HUES6 (cell line): ENCODE measurements around the gene CH25H.

ENCODE experiments used
- H3K27ac ChIP-seq: 2 replicates; pipeline ENCODE4 v1.7.0; 2013; ENCODE audit warnings: low read depth, mild to moderate bottlenecking, low read length, inconsistent platforms
- H3K27me3 ChIP-seq: 2 replicates; pipeline ENCODE4 v1.6.1; 2013; ENCODE audit warnings: low read length; ENCODE audit not compliant: control insufficient read depth, insufficient read depth
- H3K36me3 ChIP-seq: 2 replicates; pipeline ENCODE4 v1.6.1; 2013; ENCODE audit warnings: low read length; ENCODE audit not compliant: control insufficient read depth, insufficient read depth
- H3K4me1 ChIP-seq: 2 replicates; pipeline ENCODE4 v1.6.1; 2013; ENCODE audit warnings: low read length; ENCODE audit not compliant: control insufficient read depth, insufficient read depth
- H3K4me3 ChIP-seq: 2 replicates; pipeline ENCODE4 v1.5.1; 2013; ENCODE audit warnings: low read depth, low read length
- H3K9ac ChIP-seq: one replicate; pipeline ENCODE4 v1.6.1; 2013; ENCODE audit warnings: mild to moderate bottlenecking, low read length
- H3K9me3 ChIP-seq: 2 replicates; pipeline ENCODE4 v1.6.1; 2013; ENCODE audit warnings: low read depth, low read length; ENCODE audit not compliant: control insufficient read depth, insufficient read depth

The CH25H gene

DNA sequence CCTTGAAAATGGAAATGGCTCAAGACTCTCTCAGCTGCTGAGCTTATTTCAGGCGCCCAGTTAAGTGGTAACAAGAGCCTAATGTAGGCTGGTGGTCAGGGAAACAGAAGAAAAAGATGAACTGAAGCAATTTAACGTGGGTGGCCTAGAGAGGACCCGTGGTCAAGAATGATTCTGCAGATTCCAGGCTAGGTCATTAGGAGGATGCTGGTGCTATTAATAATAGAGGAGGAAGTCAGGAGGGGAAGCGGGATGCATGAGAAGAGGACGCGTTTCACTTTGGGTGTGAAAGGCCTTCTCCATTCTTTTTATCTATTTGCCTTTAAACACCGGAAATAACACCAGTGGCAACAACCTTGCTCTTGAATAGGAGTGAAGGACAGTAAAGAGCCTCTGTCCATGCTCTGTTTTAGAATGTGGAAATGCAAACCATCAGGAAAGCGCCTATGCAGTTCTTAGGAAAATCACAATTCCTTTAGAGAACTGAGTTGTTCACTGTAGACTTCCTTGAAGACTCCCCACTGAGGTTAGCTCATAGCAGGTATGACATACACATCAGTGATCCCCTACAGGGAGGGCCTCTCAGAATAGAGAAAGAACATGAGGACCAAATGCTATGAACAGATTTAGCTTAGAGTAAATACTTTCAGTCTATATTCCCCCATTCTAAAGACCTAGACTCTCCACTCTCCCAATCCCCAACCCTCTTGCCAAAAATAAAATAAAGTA is 35.9 kb upstream of the CH25H start:
- Histone ChIP-seq H3K9ac (no peak overlapping the region), H3K4me3 (no peak overlapping the region), H3K27me3 (no peaks in the 10 kb centered on the region), H3K4me1 (peaks cover 27% of the 10 kb centered on the region), H3K36me3 (no peaks in the 10 kb centered on the region), H3K9me3 (no peaks in the 10 kb centered on the region), H3K27ac (no peak overlapping the region)

DNA sequence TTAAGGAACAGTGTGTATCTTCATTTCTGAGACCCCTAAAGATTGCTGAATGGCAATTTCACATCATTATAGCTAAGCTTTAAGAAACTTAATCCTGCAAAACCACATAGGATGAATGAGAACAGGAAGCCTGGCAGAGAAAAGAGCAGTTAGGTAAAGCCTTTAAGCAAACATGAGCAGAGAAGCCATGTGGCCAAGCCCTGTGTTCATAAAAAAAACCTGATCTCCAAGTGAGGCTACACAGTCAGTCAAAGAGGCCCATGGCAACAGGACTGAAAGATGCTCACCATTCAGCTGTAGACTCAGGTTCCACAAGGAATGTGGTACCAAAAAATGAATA is 35.2 kb upstream of the CH25H start:
- Histone ChIP-seq H3K27me3 (no peaks in the 10 kb centered on the region), H3K4me1 (peaks cover 27% of the 10 kb centered on the region), H3K9me3 (no peaks in the 10 kb centered on the region), H3K9ac (no peak overlapping the region), H3K4me3 (no peak overlapping the region), H3K36me3 (no peaks in the 10 kb centered on the region), H3K27ac (no peak overlapping the region)

DNA sequence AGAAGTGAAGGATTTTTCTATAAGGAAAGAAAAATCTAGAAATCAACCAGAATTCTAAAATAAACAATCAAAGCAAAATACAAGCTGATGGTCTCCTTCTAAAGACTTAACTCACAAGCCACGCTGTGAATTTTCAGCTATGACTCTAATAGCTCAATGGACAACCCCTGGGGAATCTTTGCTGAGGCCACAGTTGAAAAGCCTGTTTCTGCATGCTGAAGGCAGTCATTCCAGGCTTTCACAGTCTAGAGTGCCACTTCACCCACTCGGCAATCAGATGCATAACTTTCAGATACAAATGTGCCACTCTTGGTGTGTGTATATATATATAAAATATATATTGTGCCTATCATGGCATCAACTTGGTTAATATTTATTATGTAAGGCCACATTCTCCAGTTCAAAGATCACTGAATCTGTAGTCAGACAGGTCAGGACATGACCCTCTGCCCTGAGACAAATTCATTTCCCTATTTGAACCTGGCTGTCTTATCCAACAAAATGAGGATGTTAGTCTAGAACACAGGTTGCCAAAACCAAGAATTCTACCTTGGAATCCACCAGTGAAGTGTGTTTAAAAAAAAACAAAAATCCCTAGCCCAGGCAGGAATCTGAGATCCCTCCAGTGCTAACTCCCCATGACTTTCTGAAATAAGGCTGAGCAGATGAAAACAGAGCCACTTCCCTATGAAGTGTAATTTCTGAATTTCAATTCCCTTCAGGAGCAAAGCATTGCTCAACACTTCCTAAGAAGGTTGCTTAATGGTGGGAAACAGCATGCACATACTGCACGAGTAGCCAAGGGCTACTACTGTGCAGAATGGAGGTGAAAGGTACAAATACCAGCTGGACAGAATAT is 34.6 kb upstream of the CH25H start:
- no peaks in the 10 kb centered on the region for H3K36me3 ChIP-seq
- peaks cover 27% of the 10 kb centered on the region for H3K4me1 ChIP-seq
- no peak overlapping the region for H3K9ac ChIP-seq
- no peak overlapping the region for H3K27ac ChIP-seq
- no peaks in the 10 kb centered on the region for H3K9me3 ChIP-seq
- no peak overlapping the region for H3K4me3 ChIP-seq
- H3K27me3 ChIP-seq = no peaks in the 10 kb centered on the region

DNA sequence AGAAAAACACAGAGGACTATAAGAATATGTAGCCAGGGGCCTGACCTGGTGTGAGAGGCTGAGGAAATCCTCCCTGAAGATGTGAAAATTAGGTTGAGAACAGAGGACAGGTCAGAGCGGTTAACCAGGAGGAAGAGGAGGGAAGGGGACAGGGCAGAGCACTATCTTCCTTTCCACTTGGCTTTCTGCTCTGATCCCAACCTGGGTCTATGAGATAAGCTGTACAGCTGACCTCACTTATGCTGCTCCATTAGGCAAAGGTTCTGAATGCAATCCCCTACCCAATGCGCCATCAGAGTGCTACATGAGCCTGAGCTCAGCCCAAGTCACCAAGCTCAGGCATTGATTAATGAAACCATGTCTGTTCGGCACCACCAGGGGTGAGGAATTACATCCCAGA is 33.9 kb upstream of the CH25H start:
- Histone ChIP-seq H3K4me3 (no peak overlapping the region), H3K9me3 (no peaks in the 10 kb centered on the region), H3K27ac (no peak overlapping the region), H3K27me3 (no peaks in the 10 kb centered on the region), H3K9ac (no peak overlapping the region), H3K4me1 (peaks cover 26% of the 10 kb centered on the region), H3K36me3 (no peaks in the 10 kb centered on the region)

DNA sequence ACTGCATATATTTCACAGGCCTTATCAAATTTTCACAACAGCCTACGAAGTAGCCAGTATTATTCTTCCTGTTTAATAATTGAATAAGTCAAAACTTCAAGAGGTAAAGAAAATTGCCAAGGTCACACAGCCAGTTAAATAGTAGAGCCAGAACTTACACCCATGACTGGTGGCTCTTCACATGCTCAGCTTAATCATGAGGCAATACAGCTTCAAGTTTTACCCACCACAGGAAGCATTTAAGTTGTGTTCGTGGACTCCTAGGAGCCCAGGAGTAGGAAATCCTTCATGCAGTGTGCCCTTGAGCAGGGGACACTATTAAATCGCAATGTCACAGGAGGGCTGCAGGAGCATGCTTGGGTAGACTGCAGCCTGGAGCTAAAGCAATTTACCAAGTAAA is 33.4 kb upstream of the CH25H start:
- Histone ChIP-seq H3K4me1 (peaks cover 21% of the 10 kb centered on the region), H3K9me3 (no peaks in the 10 kb centered on the region), H3K9ac (no peak overlapping the region), H3K4me3 (no peak overlapping the region), H3K36me3 (no peaks in the 10 kb centered on the region), H3K27me3 (no peaks in the 10 kb centered on the region), H3K27ac (no peak overlapping the region)

DNA sequence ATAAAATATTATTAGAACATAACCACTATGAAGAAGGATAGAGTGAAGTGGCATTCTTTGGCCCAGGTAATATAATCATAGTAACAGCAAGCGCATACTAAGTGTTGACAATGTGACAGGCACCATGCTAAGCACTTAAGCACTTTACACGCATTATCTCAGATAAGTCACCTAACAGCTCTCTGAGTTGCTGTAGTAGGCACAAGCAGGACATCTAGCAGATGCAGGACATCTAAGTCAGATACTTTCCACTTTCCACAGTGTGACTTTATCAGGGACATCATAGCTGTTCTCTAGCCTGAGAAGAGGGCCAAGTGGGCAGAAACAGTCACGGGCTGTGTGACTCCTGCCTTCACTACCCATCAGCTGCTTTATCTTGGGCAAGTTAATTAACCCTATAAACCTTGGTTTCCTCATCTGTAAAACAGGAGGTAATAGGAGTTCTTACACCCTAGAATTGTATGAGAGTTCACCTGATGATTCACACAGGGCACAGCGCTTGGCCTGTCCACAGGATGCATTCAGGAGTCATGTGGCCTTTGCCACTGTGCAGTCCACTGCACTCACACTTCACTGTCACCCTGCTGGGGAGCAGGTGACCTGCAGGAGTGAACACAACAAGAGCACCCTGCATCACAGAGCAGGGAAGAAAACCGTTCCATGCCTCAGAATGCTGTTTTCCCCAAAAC is 32.0 kb upstream of the CH25H start:
- H3K9ac ChIP-seq = no peak overlapping the region
- H3K4me1 ChIP-seq = peaks cover 19% of the 10 kb centered on the region
- no peaks in the 10 kb centered on the region for H3K9me3 ChIP-seq
- H3K27ac ChIP-seq = no peak overlapping the region
- no peak overlapping the region for H3K4me3 ChIP-seq
- H3K27me3 ChIP-seq = no peaks in the 10 kb centered on the region
- H3K36me3 ChIP-seq = no peaks in the 10 kb centered on the region

DNA sequence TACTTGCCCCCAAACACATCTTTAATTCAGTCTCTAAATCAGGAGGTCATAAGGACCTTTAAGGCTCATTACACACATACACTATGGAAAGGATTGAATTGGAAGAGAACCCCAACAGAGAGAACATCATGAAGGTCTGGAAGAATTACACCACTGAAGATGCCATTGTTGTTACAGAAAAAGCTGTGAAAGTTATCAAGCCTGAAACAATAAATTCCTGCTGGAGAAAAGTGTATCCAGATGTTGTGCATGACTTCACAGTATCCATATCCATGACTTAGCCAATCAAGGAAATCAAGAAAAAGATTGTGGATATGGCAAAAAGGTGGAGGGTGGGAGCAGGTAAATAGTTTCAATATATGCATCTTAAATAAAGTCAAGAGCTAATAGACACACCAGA is 30.7 kb upstream of the CH25H start:
- no peak overlapping the region for H3K9ac ChIP-seq
- H3K27me3 ChIP-seq = no peaks in the 10 kb centered on the region
- no peak overlapping the region for H3K4me3 ChIP-seq
- H3K4me1 ChIP-seq = peaks cover 13% of the 10 kb centered on the region
- no peaks in the 10 kb centered on the region for H3K36me3 ChIP-seq
- no peak overlapping the region for H3K27ac ChIP-seq
- H3K9me3 ChIP-seq = no peaks in the 10 kb centered on the region

DNA sequence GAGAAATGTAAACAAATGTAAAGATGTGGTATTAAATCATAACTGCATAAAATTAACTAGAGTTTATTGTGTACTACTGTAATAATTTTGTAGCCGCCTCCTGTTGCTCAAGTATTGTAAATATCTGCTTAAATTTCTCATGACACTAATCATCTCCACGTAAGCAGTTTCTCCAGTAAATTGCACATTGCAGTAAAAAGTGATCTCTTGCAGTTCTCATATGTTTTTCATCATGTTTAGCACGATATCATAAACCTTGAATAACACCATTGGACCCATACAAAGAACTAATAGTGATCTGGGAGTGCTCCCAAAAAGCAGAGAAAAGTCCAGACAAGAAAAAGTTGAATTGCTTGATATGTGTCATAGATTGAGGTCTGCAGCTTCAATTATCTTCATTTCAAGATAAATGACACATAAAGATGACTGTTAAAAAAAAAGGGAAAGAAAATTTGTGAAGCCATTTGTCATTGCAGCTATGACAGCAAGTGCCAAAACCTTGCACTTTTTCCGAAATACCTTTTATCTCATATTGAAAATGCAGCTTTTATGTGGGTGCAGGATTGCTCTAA is 29.2 kb upstream of the CH25H start:
- Histone ChIP-seq H3K4me1 (peaks cover 3% of the 10 kb centered on the region; the same call in 1 of the 2 replicates), H3K4me3 (no peak overlapping the region), H3K27ac (no peak overlapping the region), H3K36me3 (no peaks in the 10 kb centered on the region), H3K9me3 (no peaks in the 10 kb centered on the region), H3K9ac (no peak overlapping the region), H3K27me3 (no peaks in the 10 kb centered on the region)

DNA sequence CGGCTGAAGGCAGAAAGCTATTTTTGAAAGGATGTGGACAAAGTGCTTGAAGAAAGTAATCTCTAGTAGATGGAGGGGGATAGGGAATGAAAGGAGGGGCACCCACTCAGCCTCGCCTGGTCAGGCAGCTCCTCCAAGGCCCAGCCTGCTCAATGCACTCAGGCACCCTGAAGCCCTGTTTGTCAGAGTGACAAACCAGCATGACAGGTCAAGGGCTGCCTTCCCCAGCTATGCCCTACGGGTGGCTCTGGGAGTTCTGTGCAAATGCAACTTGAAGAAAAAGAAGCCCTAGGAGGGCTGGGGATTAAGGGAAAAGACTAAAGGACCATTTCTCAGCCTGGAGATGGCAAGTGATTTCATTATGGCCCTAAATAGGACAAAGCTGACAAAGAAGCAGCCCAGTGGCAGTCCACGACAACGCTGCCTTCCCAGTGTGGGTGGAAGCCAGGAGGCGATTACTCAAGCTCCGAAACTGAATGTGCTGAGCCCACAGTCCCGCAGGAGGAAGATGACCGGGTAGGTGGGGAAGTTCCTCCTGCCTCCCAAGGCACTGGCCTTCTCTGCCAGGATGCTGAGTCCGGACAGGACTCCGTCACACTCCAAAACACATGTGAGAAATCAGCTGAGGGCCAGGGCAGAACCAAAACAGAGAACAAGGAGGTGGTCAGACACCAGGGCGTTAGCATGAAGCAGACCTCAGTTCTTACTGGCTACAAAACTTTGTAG is 28.1 kb upstream of the CH25H start:
- Histone ChIP-seq H3K36me3 (no peaks in the 10 kb centered on the region), H3K9ac (no peak overlapping the region), H3K4me1 (no peaks in the 10 kb centered on the region), H3K4me3 (no peak overlapping the region), H3K27ac (no peak overlapping the region), H3K9me3 (no peaks in the 10 kb centered on the region), H3K27me3 (no peaks in the 10 kb centered on the region)

DNA sequence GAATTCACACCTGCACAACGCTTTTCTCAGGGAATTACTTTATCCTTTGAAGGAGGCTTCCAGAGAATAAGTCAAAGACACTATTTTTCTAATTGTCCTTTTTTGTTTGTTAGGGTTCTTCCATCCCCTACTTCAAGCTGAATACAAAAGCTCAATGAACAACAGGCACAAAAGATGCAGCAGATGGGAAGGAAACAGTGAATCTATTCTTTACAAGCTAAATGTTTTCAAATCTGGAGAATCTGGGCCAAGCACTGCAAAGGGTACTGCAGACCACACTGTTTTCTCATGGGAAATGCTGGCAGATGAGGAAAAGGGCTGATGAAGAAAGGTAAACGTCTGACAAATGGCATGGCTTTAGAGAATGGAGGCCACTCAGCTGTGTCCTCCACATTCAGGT is 25.9 kb upstream of the CH25H start:
- no peaks in the 10 kb centered on the region for H3K4me1 ChIP-seq
- H3K27me3 ChIP-seq = no peaks in the 10 kb centered on the region
- H3K36me3 ChIP-seq = peaks cover 2% of the 10 kb centered on the region
- no peak overlapping the region for H3K27ac ChIP-seq
- H3K9me3 ChIP-seq = peaks cover 10% of the 10 kb centered on the region
- no peak overlapping the region for H3K4me3 ChIP-seq
- no peak overlapping the region for H3K9ac ChIP-seq
